Superior temporal gyrus (tissue), 1 donor: ENCODE data around the gene CDHR5.

Experiments
- DNase-seq: peaks from one replicate; pipeline ENCODE4 v3.0.0-alpha.2; 2016; ENCODE audit errors: extremely low spot score

Gene CDHR5

GRCh38 chr11:568306-569157, 56.2 kb downstream of the CDHR5 start:
- peak; percentile 87 for DNase-seq

DNA sequence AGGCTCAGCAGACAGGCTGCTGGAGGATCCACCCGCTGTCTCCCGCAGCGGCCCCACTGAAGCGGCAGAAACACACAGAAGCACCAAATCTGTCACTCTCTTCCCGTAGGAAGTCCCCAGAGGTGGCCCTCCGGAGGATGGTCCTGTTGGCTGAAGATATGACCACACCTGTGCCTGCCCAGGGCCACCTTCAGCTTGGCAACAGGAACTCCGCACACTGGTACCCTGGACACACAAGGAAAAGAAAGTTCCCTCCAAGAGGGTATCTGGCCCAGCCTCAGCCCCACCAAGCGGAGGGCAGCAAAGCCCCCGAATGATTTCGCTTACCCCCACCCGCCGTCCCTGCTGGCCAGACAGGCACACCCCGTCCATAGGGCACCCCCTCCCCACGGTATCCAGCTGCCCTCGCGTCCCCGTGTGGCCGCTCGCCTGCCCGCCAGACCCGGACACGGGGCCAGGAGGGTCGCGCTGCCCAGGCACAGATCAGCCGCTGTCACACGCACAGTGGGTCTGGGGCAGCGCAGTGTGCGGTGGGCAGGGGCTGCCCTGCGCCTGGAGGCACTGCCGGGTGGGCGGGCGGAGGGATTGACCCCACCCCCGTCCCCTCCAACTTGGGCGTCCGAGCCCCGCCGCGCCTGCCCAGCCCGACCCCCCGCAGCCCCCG, 57.0 kb downstream of the CDHR5 start:
- no peak for DNase-seq

- DNase-seq: no peak
These were observed 57.6 kb downstream of the CDHR5 start for GRCh38 chr11:567011-567628.
